Aorta (tissue), 5 donors: ENCODE measurements around the gene CTBP1. TPM values are rescaled to one million over a fixed set of nuclear protein-coding genes. Genes with fewer than 3 reads are reported as not detected.
A peak's percentile ranks its signal among the peaks of the same experiment; 100 is the strongest.

Source experiments
- ATAC-seq: fragments of 200-7000 bp; cut with Tn5 transposase; one replicate; pipeline ENCODE4 v1.9.1; 2022; ENCODE audit warnings: moderate library complexity; ENCODE audit not compliant: low FRiP score
- DNase-seq, 2 donors: peaks; one replicate each; pipeline ENCODE4 v3.0.0-alpha.2; 2020
- H3K27ac ChIP-seq, 2 donors: one replicate each; pipeline ENCODE4 v1.5.1; 2013; ENCODE audit warnings: low read length in 2 of 2, mild to moderate bottlenecking in 2 of 2, moderate library complexity in 2 of 2, control low read depth in 1 of 2, inconsistent platforms in 1 of 2, low read depth in 1 of 2
- H3K27me3 ChIP-seq, 2 donors: one replicate each; pipeline ENCODE4 v1.6.1; 2013; ENCODE audit warnings: control low read depth in 1 of 2, low read length in 1 of 2, mild to moderate bottlenecking in 1 of 2, moderate library complexity in 1 of 2; ENCODE audit not compliant: insufficient read depth in 2 of 2, control insufficient read depth in 1 of 2
- H3K36me3 ChIP-seq, 2 donors: one replicate each; pipeline ENCODE4 v1.6.1; 2013; ENCODE audit warnings: control low read depth in 1 of 2, low read length in 1 of 2, mild to moderate bottlenecking in 1 of 2; ENCODE audit not compliant: insufficient read depth in 2 of 2, control insufficient read depth in 1 of 2
- H3K4me1 ChIP-seq, 2 donors: one replicate each; pipeline ENCODE4 v1.6.1; 2013; ENCODE audit warnings: low read length in 2 of 2, control low read depth in 1 of 2, mild to moderate bottlenecking in 1 of 2, moderate library complexity in 1 of 2; ENCODE audit not compliant: insufficient read depth in 2 of 2, control insufficient read depth in 1 of 2
- H3K4me3 ChIP-seq, 2 donors: one replicate each; pipeline ENCODE4 v1.5.1; 2013; ENCODE audit warnings: low read length in 2 of 2, control low read depth in 1 of 2, mild to moderate bottlenecking in 1 of 2
- H3K9me3 ChIP-seq: one replicate; pipeline ENCODE4 v1.6.1; 2013; ENCODE audit warnings: mild to moderate bottlenecking, low read length; ENCODE audit not compliant: control insufficient read depth
- WGBS, 2 donors: extraction: QIAGEN DNeasy Blood & Tissue Kit; methylation state at CpG; one replicate each; pipeline ENCODE4 v1.1.7; 2013; 5-methylcytosine and 5-hydroxymethylcytosine counted together
- intact Hi-C, 2 donors: fragments of 100-400 bp; cut with DNase I; formaldehyde crosslinking; loops; one replicate each; pipeline versions ENCODE4 v1.14.2 to v1.15.0; 2022
- polyA plus RNA-seq, 2 donors: library from polyadenylated mRNA; stranded (reverse); fragments of 200-250 nt; gene quantifications; one replicate each; pipeline ENCODE4 v1.2.3, GENCODE V29; 2013
- total RNA-seq, 2 donors: library from RNA; stranded (reverse); fragmentation: NEBNext Ultra II Directional; extraction: Animal tissue kit (Norgen Biotek cat#: 25700); gene quantifications; one replicate each; pipeline ENCODE4 v1.2.1, GENCODE V29; 2021
- donor health status: healthy with polysubstance abuse.
- donor health status: Bipolar disorder and iron deficiency.
- donor health status: DM: no; HTN: no; CAD: no.
- donor health status: DM: no; HTN: no; CAD: no.
- donor health status: DM: yes; HTN: yes; CAD: no.

Gene CTBP1
- total and polyA plus RNA-seq, 4 donors, result 66.4 to 145 (median 104) TPM

- peaks cover 6% of the 10 kb centered on the region for H3K9me3 ChIP-seq
- 97 to 98% methylated on average over 33 of the region's 33 CpGs for WGBS, 2 donors
- DNase-seq (peak; percentile 43 to 67), ATAC-seq (no peak)
- no peaks in the 10 kb centered on the region for H3K36me3 ChIP-seq
- H3K4me1 ChIP-seq, result peaks cover 0 to 3% of the 10 kb centered on the region in 2 donors
- intact Hi-C loops, result loop anchor here (2.0 to 5.0 kb wide), 3 partner anchors 36 to 94 kb away; partner anchors contain the start of gene MAEA (in 2 of the 2)
- no peaks in the 10 kb centered on the region for H3K27me3 ChIP-seq
- no peak overlapping the region for H3K27ac ChIP-seq
- no peak overlapping the region for H3K4me3 ChIP-seq
These were observed 2.2 kb upstream of the CTBP1 start for GRCh38 chr4:1250921-1251772.

GRCh38 chr4:1250527-1250812, 1.5 kb upstream of the CTBP1 start:
- DNase-seq, result peak; percentile 41 to 73
- WGBS, 2 donors, result 97% methylated on average over 7 of the region's 7 CpGs
- no peak overlapping the region for H3K27ac ChIP-seq
- H3K4me3 ChIP-seq, result no peak overlapping the region
- peaks cover 0 to 3% of the 10 kb centered on the region in 2 donors for H3K4me1 ChIP-seq
- H3K9me3 ChIP-seq, result peaks cover 6% of the 10 kb centered on the region
- no peaks in the 10 kb centered on the region for H3K27me3 ChIP-seq
- no peak for ATAC-seq
- H3K36me3 ChIP-seq, result no peaks in the 10 kb centered on the region
- intact Hi-C loops, result loop anchor here (2.0 to 5.0 kb wide), 3 partner anchors 37 to 94 kb away; partner anchors contain the start of gene MAEA (in 2 of the 2)

GRCh38 chr4:1249731-1250526, 999 bp upstream of the CTBP1 start:
- intact Hi-C loops, result loop anchor here (1.0 to 10.0 kb wide), 7 partner anchors 37 to 115 kb away; partner anchors contain the start of gene MAEA (in 2 of the 2)
- ATAC-seq, result peak; percentile 1
- peak overlapping the region; percentile 76 to 84 for H3K27ac ChIP-seq
- H3K9me3 ChIP-seq, result peaks cover 3% of the 10 kb centered on the region
- H3K36me3 ChIP-seq, result no peaks in the 10 kb centered on the region
- 46 to 53% methylated on average over 39 of the region's 39 CpGs for WGBS, 2 donors
- peak overlapping the region; percentile 74 to 86 for H3K4me3 ChIP-seq
- H3K4me1 ChIP-seq, result peaks cover 0 to 3% of the 10 kb centered on the region in 2 donors
- DNase-seq, result peak; percentile 53 to 83
- H3K27me3 ChIP-seq, result no peaks in the 10 kb centered on the region

- intact Hi-C loops, result loop anchor here (1.0 to 10.0 kb wide), 4 partner anchors 54 to 114 kb away; no protein-coding TSS in a partner anchor
- no peaks in the 10 kb centered on the region for H3K36me3 ChIP-seq
- H3K27me3 ChIP-seq, result no peaks in the 10 kb centered on the region
- H3K4me3 ChIP-seq, result peak overlapping the region; percentile 74 to 86
- H3K9me3 ChIP-seq, result peaks cover 3% of the 10 kb centered on the region
- peaks cover 0 to 3% of the 10 kb centered on the region in 2 donors for H3K4me1 ChIP-seq
- ATAC-seq, result peak; percentile 85
- DNase-seq, result peak; percentile 92 to 95
- peak overlapping the region; percentile 76 to 84 for H3K27ac ChIP-seq
- 0% methylated on average over 34 to 86 of the region's 86 CpGs for WGBS, 2 donors
These were observed 309 bp upstream of the CTBP1 start for GRCh38 chr4:1249148-1249730.

GRCh38 chr4:1247864-1248244, 1.1 kb downstream of the CTBP1 start:
- peaks cover 0 to 3% of the 10 kb centered on the region in 2 donors for H3K4me1 ChIP-seq
- 0 to 2% methylated on average over 24 to 40 of the region's 40 CpGs for WGBS, 2 donors
- H3K36me3 ChIP-seq, result no peaks in the 10 kb centered on the region
- intact Hi-C loops, result loop anchor here (2.0 to 10.0 kb wide), 4 partner anchors 53 to 113 kb away; no protein-coding TSS in a partner anchor
- no peak for DNase-seq
- no peak for ATAC-seq
- peak overlapping the region; percentile 76 to 82 for H3K4me3 ChIP-seq
- H3K27me3 ChIP-seq, result no peaks in the 10 kb centered on the region
- peak overlapping the region; percentile 50 to 88 for H3K27ac ChIP-seq
- H3K9me3 ChIP-seq, result no peaks in the 10 kb centered on the region

- H3K27ac ChIP-seq, result peak overlapping the region in 1 of 2 donors; percentile 48
- no peaks in the 10 kb centered on the region for H3K9me3 ChIP-seq
- no peaks in the 10 kb centered on the region for H3K27me3 ChIP-seq
- no peaks in the 10 kb centered on the region for H3K36me3 ChIP-seq
- H3K4me1 ChIP-seq, result peaks cover 0 to 3% of the 10 kb centered on the region in 2 donors
- WGBS, 2 donors, result 14 to 16% methylated on average over 44 to 48 of the region's 48 CpGs
- intact Hi-C loops, result loop anchor here (2.0 to 10.0 kb wide), 4 partner anchors 52 to 112 kb away; no protein-coding TSS in a partner anchor
- H3K4me3 ChIP-seq, result peak overlapping the region; percentile 76 to 82
- peak; percentile 47 to 80 for DNase-seq
- no peak for ATAC-seq
These were observed 1.7 kb downstream of the CTBP1 start for GRCh38 chr4:1246901-1247863.

GRCh38 chr4:1246111-1246881, 2.6 kb downstream of the CTBP1 start:
- peaks cover 0 to 3% of the 10 kb centered on the region in 2 donors for H3K4me1 ChIP-seq
- no peak for ATAC-seq
- no peaks in the 10 kb centered on the region for H3K9me3 ChIP-seq
- H3K36me3 ChIP-seq, result no peaks in the 10 kb centered on the region
- DNase-seq, result peak; percentile 46 to 75
- no peak overlapping the region for H3K4me3 ChIP-seq
- H3K27ac ChIP-seq, result no peak overlapping the region
- intact Hi-C loops, result loop anchor here (2.0 to 10.0 kb wide), 4 partner anchors 51 to 111 kb away; no protein-coding TSS in a partner anchor
- WGBS, 2 donors, result 62 to 64% methylated on average over 24 of the region's 24 CpGs
- H3K27me3 ChIP-seq, result no peaks in the 10 kb centered on the region
